DND-41 (cell line): ENCODE results near the gene ZNF330.

Source experiments
- ATAC-seq: fragments of 200-7000 bp; cut with Tn5 transposase; 3 replicates; pipeline ENCODE4 v1.9.1; 2021; ENCODE audit warnings: low read depth; ENCODE audit not compliant: insufficient read depth
- DNase-seq: peaks from one replicate; pipeline ENCODE4 v3.0.0-alpha.2; 2020
- H2AFZ ChIP-seq: 2 replicates; pipeline ENCODE4 v1.6.0; 2012; ENCODE audit warnings: low read depth, low read length
- H3K27ac ChIP-seq: 2 replicates; pipeline ENCODE4 v1.5.1; 2012; ENCODE audit warnings: low read length, inconsistent platforms
- H3K27me3 ChIP-seq: fragments of 200-600 bp; sonication (generic); 2 replicates; pipeline ENCODE4 v1.6.0; 2012; ENCODE audit warnings: low read length, mild to moderate bottlenecking, inconsistent platforms; ENCODE audit not compliant: insufficient read depth, poor library complexity
- H3K36me3 ChIP-seq: 2 replicates; pipeline ENCODE4 v1.5.1; 2012; ENCODE audit warnings: low read length, inconsistent platforms; ENCODE audit not compliant: insufficient read depth
- H3K4me1 ChIP-seq: 2 replicates; pipeline ENCODE4 v1.5.1; 2012; ENCODE audit warnings: mild to moderate bottlenecking, low read length; ENCODE audit not compliant: insufficient read depth
- H3K4me2 ChIP-seq: 2 replicates; pipeline ENCODE4 v1.6.0; 2012; ENCODE audit warnings: mild to moderate bottlenecking, moderate library complexity, low read length, inconsistent platforms; ENCODE audit not compliant: insufficient read depth
- H3K4me3 ChIP-seq, 2 experiments: fragments of 200-600 bp in 1 of 2; shearing (Covaris generic) in 1 of 2; 2 replicates each; pipeline ENCODE4 v1.5.1; 2012 to 2016; ENCODE audit warnings: inconsistent platforms in 2 of 2, low read length in 2 of 2, mild to moderate bottlenecking in 2 of 2, low read depth in 1 of 2, moderate library complexity in 1 of 2
- H3K79me2 ChIP-seq: 2 replicates; pipeline ENCODE4 v1.6.0; 2012; ENCODE audit warnings: low read length, inconsistent platforms; ENCODE audit not compliant: insufficient read depth
- H3K9ac ChIP-seq: 2 replicates; pipeline ENCODE4 v1.6.0; 2012; ENCODE audit warnings: low read depth, mild to moderate bottlenecking, inconsistent platforms, low read length, moderate library complexity
- H3K9me3 ChIP-seq: 2 replicates; pipeline ENCODE4 v1.5.1; 2012; ENCODE audit warnings: low read length, moderate library complexity, mild to moderate bottlenecking, inconsistent platforms; ENCODE audit not compliant: insufficient read depth, severe bottlenecking
- H4K20me1 ChIP-seq: 2 replicates; pipeline ENCODE4 v1.6.0; 2012; ENCODE audit warnings: low read length; ENCODE audit not compliant: insufficient read depth
- CTCF ChIP-seq: IDR thresholded peaks from 2 replicates; pipeline ENCODE4 v1.5.1; 2012; ENCODE audit warnings: borderline replicate concordance, low read length, moderate library complexity, mild to moderate bottlenecking; ENCODE audit not compliant: poor library complexity, severe bottlenecking; ENCODE audit errors: extremely low read depth
- EZH2 ChIP-seq: IDR thresholded peaks from 3 replicates; pipeline ENCODE4 v1.6.1; 2012; ENCODE audit warnings: borderline replicate concordance, low read depth, mild to moderate bottlenecking, moderate library complexity, low read length, inconsistent platforms; ENCODE audit not compliant: severe bottlenecking

ZNF330 gene

GRCh38 chr4:141246243-141246642 lies 25.5 kb downstream of the ZNF330 start:
- H3K4me2 ChIP-seq = no peak overlapping the region
- no peaks in the 10 kb centered on the region for H3K36me3 ChIP-seq
- H3K27ac ChIP-seq = no peak overlapping the region
- no peaks in the 10 kb centered on the region for H4K20me1 ChIP-seq
- H2AFZ ChIP-seq = no peak overlapping the region
- no peaks in the 10 kb centered on the region for H3K4me1 ChIP-seq
- H3K27me3 ChIP-seq = no peaks in the 10 kb centered on the region
- no peak for ATAC-seq
- no peak for DNase-seq
- no peak overlapping the region for H3K9ac ChIP-seq
- TF ChIP-seq CTCF = no peak
- TF ChIP-seq EZH2 = no peak
- H3K4me3 ChIP-seq = no peak overlapping the region
- no peaks in the 10 kb centered on the region for H3K9me3 ChIP-seq
- no peaks in the 10 kb centered on the region for H3K79me2 ChIP-seq

GRCh38 chr4:141246683-141247429 lies 26.2 kb downstream of the ZNF330 start:
- no peak for TF ChIP-seq EZH2
- TF ChIP-seq CTCF = no peak
- Histone ChIP-seq H3K4me3 (no peak overlapping the region), H3K27ac (no peak overlapping the region), H3K27me3 (no peaks in the 10 kb centered on the region), H3K4me2 (no peak overlapping the region), H3K4me1 (no peaks in the 10 kb centered on the region), H3K79me2 (no peaks in the 10 kb centered on the region), H4K20me1 (no peaks in the 10 kb centered on the region), H3K36me3 (no peaks in the 10 kb centered on the region), H3K9ac (no peak overlapping the region), H3K9me3 (no peaks in the 10 kb centered on the region), H2AFZ (no peak overlapping the region)
- DNase-seq = no peak
- no peak for ATAC-seq

- H2AFZ ChIP-seq = no peak overlapping the region
- H3K27ac ChIP-seq = no peak overlapping the region
These were observed 26.7 kb downstream of the ZNF330 start for GRCh38 chr4:141247430-141247780.

More at GRCh38 chr4:141247430-141247780, 26.7 kb downstream of the ZNF330 start:
- no peaks in the 10 kb centered on the region for H4K20me1 ChIP-seq
- DNase-seq = no peak
- no peaks in the 10 kb centered on the region for H3K79me2 ChIP-seq
- no peak overlapping the region for H3K4me2 ChIP-seq
- no peaks in the 10 kb centered on the region for H3K27me3 ChIP-seq
- H3K4me3 ChIP-seq = no peak overlapping the region
- no peaks in the 10 kb centered on the region for H3K4me1 ChIP-seq
- no peak for ATAC-seq
- no peaks in the 10 kb centered on the region for H3K36me3 ChIP-seq
- H3K9me3 ChIP-seq = no peaks in the 10 kb centered on the region
- TF ChIP-seq EZH2 (no peak), CTCF (no peak)
- no peak overlapping the region for H3K9ac ChIP-seq
